ENCODE results near the gene ALCAM. TPM values are rescaled to one million over a fixed set of nuclear protein-coding genes. Genes with fewer than 3 reads are reported as not detected.

Gene ALCAM
- total and polyA plus RNA-seq, 2 of the 8 experiments (the other 6 are each of a cell fraction or from before 2014, with no cell fraction given) = 10.8 to 33.0 TPM

- TF ChIP-seq TAF1 (IDR thresholded peaks at IDR 0.05; ENCODE audit: low read depth, low read length) = no peak
- no peak for TF ChIP-seq KDM4A (IDR thresholded peaks at IDR 0.05; ENCODE audit: low read depth, low read length, severe bottlenecking)
- no peak for TF ChIP-seq ATF3 (IDR thresholded peaks at IDR 0.05; ENCODE audit: insufficient read depth, low read depth, low read length)
These were observed 34.5 kb downstream of the ALCAM start (continued) for GRCh38 chr3:105401254-105401653.

Measured in H1 (cell line).